ENCODE results near the gene ANKFY1. TPM values are rescaled to one million over a fixed set of nuclear protein-coding genes. Genes with fewer than 3 reads are reported as not detected.
"Not testable (repeated sequence)": the region's sequence is repeated elsewhere in the genome, so short reads cannot be mapped to it uniquely, and the experiment has no call there.

The ANKFY1 gene
- total RNA-seq, 5 donors from 2014 or later (not counting 1 experiment from before 2014, with no cell fraction given): 58.0 to 69.6 (median 67.0) TPM

DNA sequence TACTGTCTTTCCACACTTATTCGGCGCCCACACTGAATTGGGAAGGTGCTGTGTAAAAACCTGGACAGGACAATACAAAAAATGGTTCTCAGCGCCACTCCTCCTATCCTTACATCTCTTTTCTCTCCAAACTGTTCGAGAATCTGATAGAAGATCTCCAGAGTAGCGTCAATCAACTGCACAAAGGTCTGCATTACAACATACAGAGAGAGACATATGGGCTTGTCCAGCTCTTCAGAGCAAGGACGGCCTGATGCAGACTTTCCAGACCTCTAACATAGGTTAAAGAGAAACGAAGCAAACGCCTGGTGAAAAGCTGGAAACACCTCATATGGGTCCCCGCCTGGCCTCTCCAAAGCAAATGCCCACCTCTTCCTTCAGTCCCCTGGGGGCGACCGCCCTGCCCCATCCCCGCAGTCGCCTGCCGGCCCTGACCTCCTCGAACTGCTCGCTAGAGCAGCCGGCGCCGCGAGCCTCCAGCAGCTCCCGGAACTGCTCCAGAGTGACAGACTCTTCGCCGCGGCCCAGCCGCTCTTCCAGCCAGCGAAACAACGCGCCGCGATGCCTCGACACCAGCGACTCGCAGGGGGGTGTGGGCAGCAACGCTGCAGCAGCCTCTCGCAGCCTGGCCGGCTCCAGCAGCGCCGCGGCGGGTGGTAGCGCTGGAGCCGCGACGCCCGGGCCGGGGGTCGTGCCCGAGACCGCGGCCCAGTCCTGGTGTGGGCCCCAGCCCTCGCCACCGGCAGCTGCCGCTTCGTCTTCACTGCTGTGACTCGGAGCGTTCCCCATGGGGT lies 121.5 kb downstream of the ANKFY1 start:
- CTCF ChIA-PET: interaction anchor here in 1 of 2 donors (1.6 kb wide), 1 partner anchor 296 kb away, joined by 3 read pairs; the partner anchor contains the start of gene NCBP3
- peak in 25 of 35 experiments; percentile 9 to 58 (median 38) for DNase-seq
- Mint-ChIP-seq H3K4me3 (peak overlapping the region; percentile 99), H3K36me3 (peaks cover 13% of the 10 kb centered on the region), H3K27ac (peak overlapping the region; percentile 79 to 99), H3K9me3 (no peaks in the 10 kb centered on the region), H3K4me1 (peaks cover 56 to 63% (median 60%) of the 10 kb centered on the region in 3 donors), H3K27me3 (no peaks in the 10 kb centered on the region)
- Histone ChIP-seq H3K9me3 (no peaks in the 10 kb centered on the region), H3K27ac (ENCODE audit: low read length) (peak overlapping the region; percentile 26), H3K4me1 (ENCODE audit: control insufficient read depth in 1 of 2, extremely low read depth in 1 of 2, insufficient read depth in 2 of 2, low read length in 2 of 2) (peaks cover 21 to 46% of the 10 kb centered on the region in 2 experiments), H3K4me3 (ENCODE audit: control insufficient read depth in 1 of 2, extremely low read depth in 1 of 2, low read length in 1 of 2) (peak overlapping the region; percentile 81 to 93), H3K27me3 (replicated peaks in 1 of 2; ENCODE audit: control insufficient read depth in 2 of 2, extremely low read depth in 1 of 2, insufficient read depth in 2 of 2, low read length in 1 of 2) (no peaks in the 10 kb centered on the region), H3K36me3 (ENCODE audit: control insufficient read depth in 2 of 2, extremely low read depth in 1 of 2, insufficient read depth in 1 of 2, low read length in 1 of 2) (peaks cover 0 to 16% of the 10 kb centered on the region in 2 donors)
- 4% methylated on average over 56 of the region's 56 CpGs for WGBS (ENCODE audit: insufficient coverage)
- POLR2A ChIA-PET: interaction anchor here in 1 of 2 donors (0.5 kb wide), 1 partner anchor 237 kb away, joined by 8 read pairs; no protein-coding TSS in a partner anchor
- peak; percentile 10 to 17 (median 14) for ATAC-seq (replicated peaks in 1 of 4)

DNA sequence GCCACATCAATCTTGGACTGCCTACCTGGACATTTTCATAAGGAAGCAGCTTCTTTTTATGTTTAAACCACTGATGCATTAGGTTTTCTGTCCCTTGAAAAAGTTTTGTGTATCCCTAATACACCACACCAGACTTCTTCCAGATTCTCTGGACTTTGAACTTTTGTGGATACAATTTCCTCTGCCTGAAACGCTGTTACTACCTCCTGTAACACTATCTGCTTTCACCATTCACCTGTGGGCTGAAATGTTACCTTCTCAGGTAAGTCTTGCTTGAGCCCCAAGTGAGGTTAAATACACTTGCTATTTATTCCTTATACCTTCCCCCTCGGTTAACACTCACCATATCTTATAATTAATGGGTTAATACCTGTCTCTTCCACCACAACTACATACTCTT lies 123.7 kb downstream of the ANKFY1 start:
- peaks cover 21 to 54% of the 10 kb centered on the region in 2 experiments for H3K4me1 ChIP-seq (ENCODE audit: control insufficient read depth in 1 of 2, extremely low read depth in 1 of 2, insufficient read depth in 2 of 2, low read length in 2 of 2)
- H3K27me3 ChIP-seq (replicated peaks in 1 of 2; ENCODE audit: control insufficient read depth in 2 of 2, extremely low read depth in 1 of 2, insufficient read depth in 2 of 2, low read length in 1 of 2): no peaks in the 10 kb centered on the region
- ChIA-PET CTCF (interaction anchor here (0.6 kb wide), 3 partner anchors 10 to 839 kb away, joined by 3 to 4 read pairs (median 3); no protein-coding TSS in a partner anchor), POLR2A (no interaction called here)
- Mint-ChIP-seq H3K27ac (no peak overlapping the region), H3K27me3 (no peaks in the 10 kb centered on the region), H3K4me3 (peak overlapping the region in 2 of 3 donors; percentile 99), H3K36me3 (peaks cover 17% of the 10 kb centered on the region), H3K9me3 (no peaks in the 10 kb centered on the region), H3K4me1 (peaks cover 72 to 76% (median 74%) of the 10 kb centered on the region in 3 donors)
- WGBS (ENCODE audit: insufficient coverage): no CpG with 5 or more reads among the region's 2 CpGs
- DNase-seq (no peak), ATAC-seq (replicated peaks in 1 of 4) (no peak)
- H3K27ac ChIP-seq (ENCODE audit: low read length): no peak overlapping the region
- no peak overlapping the region for H3K4me3 ChIP-seq (ENCODE audit: control insufficient read depth in 1 of 2, extremely low read depth in 1 of 2, low read length in 1 of 2)
- no peaks in the 10 kb centered on the region for H3K9me3 ChIP-seq
- H3K36me3 ChIP-seq (ENCODE audit: control insufficient read depth in 2 of 2, extremely low read depth in 1 of 2, insufficient read depth in 1 of 2, low read length in 1 of 2): peaks cover 0 to 26% of the 10 kb centered on the region in 2 donors

DNA sequence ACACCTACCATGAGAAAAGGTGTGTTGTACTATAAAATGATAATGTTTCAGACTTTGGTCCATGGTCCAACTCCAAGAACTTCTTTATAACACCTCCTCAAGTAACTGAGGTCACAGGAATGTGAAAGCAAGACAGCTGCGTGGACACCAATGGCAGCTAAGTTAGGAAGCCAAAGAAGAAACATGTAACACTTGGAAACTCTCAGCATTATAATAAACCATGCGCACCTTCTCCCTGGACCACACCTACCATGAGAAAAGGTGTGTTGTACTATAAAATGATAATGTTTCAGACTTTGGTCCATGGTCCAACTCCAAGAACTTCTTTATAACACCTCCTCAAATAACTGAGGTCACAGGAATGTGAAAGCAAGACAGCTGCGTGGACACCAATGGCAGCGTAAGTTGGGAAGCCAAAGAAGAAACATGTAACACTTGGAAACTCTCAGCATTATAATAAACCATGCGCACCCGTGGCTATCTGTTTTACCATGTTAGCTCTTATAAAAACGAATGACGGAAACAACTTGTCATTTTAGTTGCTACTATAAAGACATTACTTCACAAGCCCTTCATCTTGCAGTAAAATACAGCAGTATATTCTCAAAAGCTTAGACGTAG lies 124.8 kb downstream of the ANKFY1 start:
- peak overlapping the region in 1 of 3 donors; percentile 99 for H3K4me3 Mint-ChIP-seq
- POLR2A ChIA-PET: interaction anchor here in 1 of 2 donors (0.5 kb wide), 1 partner anchor 13 kb away, joined by 10 read pairs; no protein-coding TSS in a partner anchor

DNA sequence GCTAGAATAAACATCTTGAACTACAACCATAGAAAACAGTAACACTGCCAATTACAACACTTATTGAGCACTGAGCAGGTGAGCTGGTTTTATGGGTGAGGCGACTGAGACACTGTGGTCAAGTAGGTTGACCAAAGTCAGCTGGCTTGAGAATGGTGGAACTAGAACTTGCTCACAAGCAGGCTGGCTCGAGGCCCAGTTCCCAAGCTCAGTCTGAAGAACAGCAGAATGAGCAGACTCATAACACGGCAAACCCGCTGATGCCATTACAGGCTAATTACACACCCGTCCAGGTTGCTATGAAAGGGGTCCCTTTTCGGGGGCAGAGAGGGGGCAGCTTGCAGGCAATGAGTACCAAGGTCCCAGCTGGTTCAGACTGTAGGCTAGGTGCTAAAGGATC lies 127.4 kb downstream of the ANKFY1 start:
- POLR2A ChIA-PET: no interaction called here
- Histone ChIP-seq H3K9me3 (no peaks in the 10 kb centered on the region), H3K27ac (ENCODE audit: low read length) (no peak overlapping the region), H3K4me1 (ENCODE audit: control insufficient read depth in 1 of 2, extremely low read depth in 1 of 2, insufficient read depth in 2 of 2, low read length in 2 of 2) (peaks cover 9 to 41% of the 10 kb centered on the region in 2 experiments), H3K27me3 (replicated peaks in 1 of 2; ENCODE audit: control insufficient read depth in 2 of 2, extremely low read depth in 1 of 2, insufficient read depth in 2 of 2, low read length in 1 of 2) (no peaks in the 10 kb centered on the region), H3K4me3 (ENCODE audit: control insufficient read depth in 1 of 2, extremely low read depth in 1 of 2, low read length in 1 of 2) (no peak overlapping the region), H3K36me3 (ENCODE audit: control insufficient read depth in 2 of 2, extremely low read depth in 1 of 2, insufficient read depth in 1 of 2, low read length in 1 of 2) (peaks cover 0 to 30% of the 10 kb centered on the region in 2 donors)
- Mint-ChIP-seq H3K9me3 (no peaks in the 10 kb centered on the region), H3K27me3 (no peaks in the 10 kb centered on the region), H3K36me3 (peaks cover 20% of the 10 kb centered on the region), H3K4me3 (no peak overlapping the region), H3K27ac (no peak overlapping the region), H3K4me1 (peaks cover 73 to 82% (median 76%) of the 10 kb centered on the region in 3 donors)
- WGBS (ENCODE audit: insufficient coverage): 98% methylated on average over 5 of the region's 6 CpGs
- no peak for DNase-seq
- CTCF ChIA-PET: no interaction called here
- no peak for ATAC-seq (replicated peaks in 1 of 4)

More for the DNA sequence above, 124.8 kb downstream of the ANKFY1 start:
- H3K4me3 ChIP-seq (ENCODE audit: control insufficient read depth in 1 of 2, extremely low read depth in 1 of 2, low read length in 1 of 2); CTCF ChIA-PET; H3K27ac Mint-ChIP-seq; ATAC-seq (replicated peaks in 1 of 4); H3K9me3 Mint-ChIP-seq; H3K27ac ChIP-seq (ENCODE audit: low read length); H3K9me3 ChIP-seq; DNase-seq; H3K27me3 Mint-ChIP-seq; H3K27me3 ChIP-seq (replicated peaks in 1 of 2; ENCODE audit: control insufficient read depth in 2 of 2, extremely low read depth in 1 of 2, insufficient read depth in 2 of 2, low read length in 1 of 2): not testable (repeated sequence)
- H3K36me3 ChIP-seq (ENCODE audit: control insufficient read depth in 2 of 2, extremely low read depth in 1 of 2, insufficient read depth in 1 of 2, low read length in 1 of 2): peaks cover 0 to 26% of the 10 kb centered on the region in 2 donors
- WGBS (ENCODE audit: insufficient coverage): 77% methylated on average over 2 of the region's 9 CpGs
- H3K4me1 ChIP-seq (ENCODE audit: control insufficient read depth in 1 of 2, extremely low read depth in 1 of 2, insufficient read depth in 2 of 2, low read length in 2 of 2): peaks cover 17 to 51% of the 10 kb centered on the region in 2 experiments
- Mint-ChIP-seq H3K4me1 (peaks cover 70 to 80% (median 77%) of the 10 kb centered on the region in 3 donors), H3K36me3 (peaks cover 17% of the 10 kb centered on the region)

DNA sequence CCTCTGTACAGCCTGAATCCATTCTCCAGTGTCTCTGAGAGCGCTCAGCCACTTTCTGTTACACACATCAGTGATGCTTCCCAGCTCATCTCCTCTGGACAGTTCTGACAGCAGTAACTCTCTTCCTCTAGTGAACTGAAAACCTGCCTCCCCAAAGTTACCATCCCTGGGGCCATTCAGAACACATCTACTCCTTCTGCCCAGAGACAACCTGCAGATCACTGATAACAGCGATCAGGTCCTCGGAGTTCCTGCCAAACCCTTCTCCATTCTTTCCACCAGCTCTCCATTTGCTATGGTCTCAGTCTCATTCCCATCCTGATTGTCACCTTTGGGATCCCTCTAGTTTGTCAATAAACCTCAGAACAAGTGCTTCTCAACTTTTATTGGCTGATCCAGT lies 128.3 kb downstream of the ANKFY1 start:
- Mint-ChIP-seq H3K4me1 (peaks cover 69 to 82% (median 76%) of the 10 kb centered on the region in 3 donors), H3K9me3 (no peaks in the 10 kb centered on the region), H3K36me3 (peaks cover 27% of the 10 kb centered on the region), H3K27ac (no peak overlapping the region), H3K4me3 (no peak overlapping the region), H3K27me3 (no peaks in the 10 kb centered on the region)
- H3K4me1 ChIP-seq (ENCODE audit: control insufficient read depth in 1 of 2, extremely low read depth in 1 of 2, insufficient read depth in 2 of 2, low read length in 2 of 2): peaks cover 6 to 32% of the 10 kb centered on the region in 2 experiments
- 100% methylated on average over 3 of the region's 3 CpGs for WGBS (ENCODE audit: insufficient coverage)
- H3K4me3 ChIP-seq (ENCODE audit: control insufficient read depth in 1 of 2, extremely low read depth in 1 of 2, low read length in 1 of 2): no peak overlapping the region
- H3K36me3 ChIP-seq (ENCODE audit: control insufficient read depth in 2 of 2, extremely low read depth in 1 of 2, insufficient read depth in 1 of 2, low read length in 1 of 2): peaks cover 0 to 36% of the 10 kb centered on the region in 2 donors
- no peaks in the 10 kb centered on the region for H3K9me3 ChIP-seq
- H3K27me3 ChIP-seq (replicated peaks in 1 of 2; ENCODE audit: control insufficient read depth in 2 of 2, extremely low read depth in 1 of 2, insufficient read depth in 2 of 2, low read length in 1 of 2): no peaks in the 10 kb centered on the region
- DNase-seq (no peak), ATAC-seq (replicated peaks in 1 of 4) (no peak)
- POLR2A ChIA-PET: no interaction called here
- no peak overlapping the region for H3K27ac ChIP-seq (ENCODE audit: low read length)
- CTCF ChIA-PET: no interaction called here

DNA sequence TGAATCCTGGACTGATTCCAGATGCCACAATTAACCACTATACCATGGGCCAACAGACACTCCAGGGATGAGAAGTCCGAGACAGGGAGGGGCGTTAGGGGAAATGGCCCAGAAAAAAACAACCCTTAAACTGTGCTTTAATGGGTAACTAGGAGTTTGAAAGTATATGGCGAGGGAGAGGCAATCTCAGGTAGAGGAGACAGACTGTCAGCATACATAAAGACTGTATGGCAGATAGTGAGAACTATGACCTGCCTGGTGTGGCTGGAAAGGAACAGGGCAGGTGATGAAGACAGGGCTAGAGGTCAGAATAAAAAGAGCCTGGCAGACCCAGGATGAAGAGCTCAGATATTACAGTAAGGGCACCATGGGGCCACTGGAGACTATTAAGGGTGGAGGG lies 129.1 kb downstream of the ANKFY1 start:
- DNase-seq (no peak), ATAC-seq (replicated peaks in 1 of 4) (no peak)
- Histone ChIP-seq H3K27me3 (replicated peaks in 1 of 2; ENCODE audit: control insufficient read depth in 2 of 2, extremely low read depth in 1 of 2, insufficient read depth in 2 of 2, low read length in 1 of 2) (no peaks in the 10 kb centered on the region), H3K27ac (ENCODE audit: low read length) (no peak overlapping the region), H3K4me3 (ENCODE audit: control insufficient read depth in 1 of 2, extremely low read depth in 1 of 2, low read length in 1 of 2) (no peak overlapping the region), H3K36me3 (ENCODE audit: control insufficient read depth in 2 of 2, extremely low read depth in 1 of 2, insufficient read depth in 1 of 2, low read length in 1 of 2) (peaks cover 0 to 34% of the 10 kb centered on the region in 2 donors), H3K9me3 (no peaks in the 10 kb centered on the region), H3K4me1 (ENCODE audit: control insufficient read depth in 1 of 2, extremely low read depth in 1 of 2, insufficient read depth in 2 of 2, low read length in 2 of 2) (peaks cover 4 to 28% of the 10 kb centered on the region in 2 experiments)
- Mint-ChIP-seq H3K36me3 (peaks cover 24% of the 10 kb centered on the region), H3K9me3 (no peaks in the 10 kb centered on the region), H3K4me3 (no peak overlapping the region), H3K27me3 (no peaks in the 10 kb centered on the region), H3K4me1 (peaks cover 63 to 76% (median 71%) of the 10 kb centered on the region in 3 donors), H3K27ac (peak overlapping the region in 1 of 2 donors; percentile 23)
- 100% methylated on average over 1 of the region's 3 CpGs for WGBS (ENCODE audit: insufficient coverage)
- ChIA-PET CTCF (no interaction called here), POLR2A (interaction anchor here in 1 of 2 donors (0.6 kb wide), 1 partner anchor 1348 kb away, joined by 3 read pairs; no protein-coding TSS in a partner anchor)
